MV-4-11 (cell line): ENCODE measurements around the gene PLA2R1.

Experiments used
- DNase-seq: peaks from one replicate; lab custom pipeline; 2025; lab: John Stamatoyannopoulos, UW

Gene PLA2R1

GRCh38 chr2:160029270-160029628, 33.2 kb downstream of the PLA2R1 start:
- DNase-seq = no peak

GRCh38 chr2:160028431-160029269, 33.8 kb downstream of the PLA2R1 start:
- DNase-seq = no peak

GRCh38 chr2:160022162-160022561, 40.3 kb downstream of the PLA2R1 start:
- peak; percentile 4 for DNase-seq

- DNase-seq = no peak
Measured at GRCh38 chr2:160019374-160020090, 42.9 kb downstream of the PLA2R1 start.

GRCh38 chr2:160015746-160016145, 46.7 kb downstream of the PLA2R1 start:
- DNase-seq = no peak

GRCh38 chr2:160014227-160014626, 48.2 kb downstream of the PLA2R1 start:
- no peak for DNase-seq

- DNase-seq = no peak
Measured at GRCh38 chr2:160010361-160011145, 51.9 kb downstream of the PLA2R1 start.

GRCh38 chr2:160007111-160007510, 55.3 kb downstream of the PLA2R1 start:
- DNase-seq = no peak

- no peak for DNase-seq
Measured at GRCh38 chr2:160006475-160006874, 55.9 kb downstream of the PLA2R1 start.

GRCh38 chr2:160005908-160006307, 56.5 kb downstream of the PLA2R1 start:
- DNase-seq = no peak

GRCh38 chr2:160005476-160005875, 56.9 kb downstream of the PLA2R1 start:
- no peak for DNase-seq

- DNase-seq = no peak
Measured at GRCh38 chr2:159998961-159999360, 63.5 kb downstream of the PLA2R1 start.

GRCh38 chr2:159998243-159998642, 64.2 kb downstream of the PLA2R1 start:
- DNase-seq = no peak

- DNase-seq = no peak
Measured at GRCh38 chr2:159996792-159997546, 65.4 kb downstream of the PLA2R1 start.

GRCh38 chr2:159995038-159995437, 67.4 kb downstream of the PLA2R1 start:
- DNase-seq = no peak

GRCh38 chr2:159989249-159989648, 73.2 kb downstream of the PLA2R1 start:
- DNase-seq = no peak

GRCh38 chr2:159988412-159988970, 73.9 kb downstream of the PLA2R1 start:
- DNase-seq = no peak

- no peak for DNase-seq
Measured at GRCh38 chr2:159987181-159987580, 75.2 kb downstream of the PLA2R1 start.

- DNase-seq = peak; percentile 42
Measured at GRCh38 chr2:159985656-159986055, 76.8 kb downstream of the PLA2R1 start.

GRCh38 chr2:159984034-159984433, 78.4 kb downstream of the PLA2R1 start:
- no peak for DNase-seq
